ENCODE measurements around the gene PHC3. TPM values are rescaled to one million over a fixed set of nuclear protein-coding genes. Genes with fewer than 3 reads are reported as not detected.
"Not testable (repeated sequence)": the region's sequence is repeated elsewhere in the genome, so short reads cannot be mapped to it uniquely, and the experiment has no call there.

The PHC3 gene
- polyA plus RNA-seq, 3 donors, result 3.7 to 9.4 (median 8.9) TPM

- H3K27ac ChIP-seq (ENCODE audit: low read depth, low read length), result no peak overlapping the region
- 90 to 95% (median 91%) methylated on average over 5 of the region's 5 CpGs for WGBS, 3 donors
Measured at GRCh38 chr3:170201527-170201926, 20.0 kb upstream of the PHC3 start.

- H3K27ac ChIP-seq (ENCODE audit: low read depth, low read length), result no peak overlapping the region
Measured at GRCh38 chr3:170200987-170201386, 19.5 kb upstream of the PHC3 start.

- 92 to 97% (median 93%) methylated on average over 3 of the region's 3 CpGs for WGBS, 3 donors
- H3K27ac ChIP-seq (ENCODE audit: low read depth, low read length), result no peak overlapping the region
Measured at GRCh38 chr3:170196833-170197232, 15.3 kb upstream of the PHC3 start.

GRCh38 chr3:170195759-170196158 is 14.2 kb upstream of the PHC3 start:
- not testable (repeated sequence) for H3K27ac ChIP-seq (ENCODE audit: low read depth, low read length)
- 38 to 84% (median 83%) methylated on average over 3 of the region's 3 CpGs for WGBS, 3 donors

- no peak overlapping the region for H3K27ac ChIP-seq (ENCODE audit: low read depth, low read length)
- WGBS, 3 donors, result 78 to 87% (median 84%) methylated on average over 4 of the region's 4 CpGs
Measured at GRCh38 chr3:170189398-170190256, 8.1 kb upstream of the PHC3 start.

- WGBS, 3 donors, result 6 to 17% (median 16%) methylated on average over 16 of the region's 16 CpGs
- peak overlapping the region; percentile 60 for H3K27ac ChIP-seq (ENCODE audit: low read depth, low read length)
Measured at GRCh38 chr3:170180079-170180907, 1.2 kb downstream of the PHC3 start.

GRCh38 chr3:170179432-170179831 is 2.1 kb downstream of the PHC3 start:
- no peak overlapping the region for H3K27ac ChIP-seq (ENCODE audit: low read depth, low read length)
- 20 to 33% (median 30%) methylated on average over 1 of the region's 1 CpG for WGBS, 3 donors

- WGBS, 3 donors, result 54 to 60% (median 58%) methylated on average over 3 of the region's 3 CpGs
- no peak overlapping the region for H3K27ac ChIP-seq (ENCODE audit: low read depth, low read length)
Measured at GRCh38 chr3:170178651-170179050, 2.9 kb downstream of the PHC3 start.

- WGBS, 3 donors, result 56 to 94% (median 61%) methylated on average over 1 of the region's 1 CpG
Measured at GRCh38 chr3:170171563-170171962, 10.0 kb downstream of the PHC3 start.

GRCh38 chr3:170164717-170165116 is 16.8 kb downstream of the PHC3 start:
- 82% methylated on average over 2 of the region's 2 CpGs for WGBS, 3 donors
- H3K27ac ChIP-seq (ENCODE audit: low read depth, low read length), result no peak overlapping the region

More at GRCh38 chr3:170171563-170171962, 10.0 kb downstream of the PHC3 start:
- no peak overlapping the region for H3K27ac ChIP-seq (ENCODE audit: low read depth, low read length)

GRCh38 chr3:170163956-170164645 is 17.4 kb downstream of the PHC3 start:
- 89 to 93% (median 93%) methylated on average over 4 of the region's 4 CpGs for WGBS, 3 donors
- H3K27ac ChIP-seq (ENCODE audit: low read depth, low read length), result no peak overlapping the region

- no peak overlapping the region for H3K27ac ChIP-seq (ENCODE audit: low read depth, low read length)
Measured at GRCh38 chr3:170162630-170163029, 18.9 kb downstream of the PHC3 start.

- no peak overlapping the region for H3K27ac ChIP-seq (ENCODE audit: low read depth, low read length)
Measured at GRCh38 chr3:170162052-170162451, 19.5 kb downstream of the PHC3 start.

- WGBS, 3 donors, result 94 to 99% (median 97%) methylated on average over 2 of the region's 2 CpGs
- no peak overlapping the region for H3K27ac ChIP-seq (ENCODE audit: low read depth, low read length)
Measured at GRCh38 chr3:170159933-170160332, 21.6 kb downstream of the PHC3 start.

GRCh38 chr3:170159459-170159858 is 22.1 kb downstream of the PHC3 start:
- no peak overlapping the region for H3K27ac ChIP-seq (ENCODE audit: low read depth, low read length)
- WGBS, 3 donors, result 45 to 97% (median 90%) methylated on average over 1 of the region's 1 CpG

- WGBS, 3 donors, result 95 to 97% (median 97%) methylated on average over 4 to 5 of the region's 5 CpGs
- H3K27ac ChIP-seq (ENCODE audit: low read depth, low read length), result no peak overlapping the region
Measured at GRCh38 chr3:170155604-170156003, 25.9 kb downstream of the PHC3 start.

- H3K27ac ChIP-seq (ENCODE audit: low read depth, low read length), result no peak overlapping the region
Measured at GRCh38 chr3:170154569-170155143, 26.9 kb downstream of the PHC3 start.

GRCh38 chr3:170154084-170154483 is 27.4 kb downstream of the PHC3 start:
- WGBS, 3 donors, result 69 to 92% (median 81%) methylated on average over 3 of the region's 3 CpGs
- no peak overlapping the region for H3K27ac ChIP-seq (ENCODE audit: low read depth, low read length)

More at GRCh38 chr3:170154569-170155143, 26.9 kb downstream of the PHC3 start:
- WGBS, 3 donors, result 49 to 64% (median 54%) methylated on average over 3 of the region's 3 CpGs

GRCh38 chr3:170151536-170151935 is 30.0 kb downstream of the PHC3 start:
- H3K27ac ChIP-seq (ENCODE audit: low read depth, low read length), result no peak overlapping the region
- WGBS, 3 donors, result 73 to 82% (median 79%) methylated on average over 2 of the region's 2 CpGs

All from adipose tissue (tissue), 3 donors.